AG09309 (cell line): ENCODE data around the gene ACSL4.
"Not testable (repeated sequence)": the region's sequence is repeated elsewhere in the genome, so short reads cannot be mapped to it uniquely, and the experiment has no call there.

ENCODE experiments used
- DNase-seq: peaks from one replicate; pipeline ENCODE4 v3.0.0-alpha.2; 2010; ENCODE audit warnings: low read depth
- H3K4me3 ChIP-seq: 2 replicates; pipeline ENCODE4 v1.5.1; 2011; ENCODE audit warnings: mild to moderate bottlenecking, low read depth, low read length, moderate library complexity; ENCODE audit not compliant: control insufficient read depth
- TF ChIP-seq, protein P1 (sequence below): IDR thresholded peaks from 2 replicates; pipeline ENCODE4 v1.5.1; 2011; ENCODE audit warnings: mild to moderate bottlenecking, low read depth, low read length, inconsistent platforms; ENCODE audit not compliant: insufficient read depth, control insufficient read depth; ENCODE audit errors: missing control alignments

The ACSL4 gene

DNA sequence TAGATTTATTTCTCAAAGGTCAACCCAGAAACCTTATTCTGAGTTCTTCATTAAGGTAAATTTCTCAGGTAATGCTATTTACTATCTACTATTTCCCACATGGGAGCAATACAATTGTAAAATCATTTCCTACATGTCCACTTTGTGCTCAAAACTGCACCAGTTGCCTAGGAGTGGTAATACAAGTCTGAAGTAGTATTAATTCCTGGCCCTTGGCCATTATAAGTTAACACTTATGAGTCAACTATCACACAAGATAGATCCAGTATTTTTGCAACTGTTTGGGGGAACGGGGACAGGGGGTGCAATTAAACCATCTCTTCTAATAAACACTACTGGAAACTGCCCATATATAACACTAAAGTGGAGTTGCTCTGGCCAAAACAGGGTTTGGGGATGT, 48.9 kb downstream of the ACSL4 start:
- TF ChIP-seq, protein P1, sequence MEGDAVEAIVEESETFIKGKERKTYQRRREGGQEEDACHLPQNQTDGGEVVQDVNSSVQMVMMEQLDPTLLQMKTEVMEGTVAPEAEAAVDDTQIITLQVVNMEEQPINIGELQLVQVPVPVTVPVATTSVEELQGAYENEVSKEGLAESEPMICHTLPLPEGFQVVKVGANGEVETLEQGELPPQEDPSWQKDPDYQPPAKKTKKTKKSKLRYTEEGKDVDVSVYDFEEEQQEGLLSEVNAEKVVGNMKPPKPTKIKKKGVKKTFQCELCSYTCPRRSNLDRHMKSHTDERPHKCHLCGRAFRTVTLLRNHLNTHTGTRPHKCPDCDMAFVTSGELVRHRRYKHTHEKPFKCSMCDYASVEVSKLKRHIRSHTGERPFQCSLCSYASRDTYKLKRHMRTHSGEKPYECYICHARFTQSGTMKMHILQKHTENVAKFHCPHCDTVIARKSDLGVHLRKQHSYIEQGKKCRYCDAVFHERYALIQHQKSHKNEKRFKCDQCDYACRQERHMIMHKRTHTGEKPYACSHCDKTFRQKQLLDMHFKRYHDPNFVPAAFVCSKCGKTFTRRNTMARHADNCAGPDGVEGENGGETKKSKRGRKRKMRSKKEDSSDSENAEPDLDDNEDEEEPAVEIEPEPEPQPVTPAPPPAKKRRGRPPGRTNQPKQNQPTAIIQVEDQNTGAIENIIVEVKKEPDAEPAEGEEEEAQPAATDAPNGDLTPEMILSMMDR, result no peak
- DNase-seq, result no peak
- no peak overlapping the region for H3K4me3 ChIP-seq

DNA sequence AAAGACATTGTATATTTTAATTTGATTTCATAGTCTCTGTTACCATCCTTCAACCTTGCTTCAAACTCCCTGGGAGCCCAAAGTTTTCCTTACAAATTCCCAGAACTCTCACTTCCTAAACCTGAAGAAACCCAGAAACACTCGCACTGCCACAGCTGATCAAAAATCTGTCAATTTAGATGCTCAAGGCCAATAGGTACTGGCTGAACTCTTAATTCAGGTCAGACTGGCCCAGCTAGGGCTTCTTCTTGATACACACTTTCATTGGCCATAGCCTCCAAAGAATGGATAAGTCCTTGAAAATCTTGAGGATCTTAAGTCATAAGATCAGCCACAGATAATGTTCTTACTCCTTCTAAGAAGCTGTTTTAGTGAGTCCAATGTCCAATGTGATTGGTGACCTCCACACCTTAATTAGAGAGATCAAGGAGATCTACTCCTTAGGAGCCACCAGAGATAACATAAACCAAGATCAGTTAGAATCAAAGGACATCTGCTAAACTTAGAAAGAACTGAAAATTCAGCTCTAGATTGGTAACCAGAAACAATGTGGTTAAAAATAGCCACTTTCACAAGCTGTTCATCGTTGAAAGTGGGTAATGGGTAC, 51.5 kb downstream of the ACSL4 start:
- H3K4me3 ChIP-seq, result no peak overlapping the region
- TF ChIP-seq, protein P1, result no peak
- no peak for DNase-seq

DNA sequence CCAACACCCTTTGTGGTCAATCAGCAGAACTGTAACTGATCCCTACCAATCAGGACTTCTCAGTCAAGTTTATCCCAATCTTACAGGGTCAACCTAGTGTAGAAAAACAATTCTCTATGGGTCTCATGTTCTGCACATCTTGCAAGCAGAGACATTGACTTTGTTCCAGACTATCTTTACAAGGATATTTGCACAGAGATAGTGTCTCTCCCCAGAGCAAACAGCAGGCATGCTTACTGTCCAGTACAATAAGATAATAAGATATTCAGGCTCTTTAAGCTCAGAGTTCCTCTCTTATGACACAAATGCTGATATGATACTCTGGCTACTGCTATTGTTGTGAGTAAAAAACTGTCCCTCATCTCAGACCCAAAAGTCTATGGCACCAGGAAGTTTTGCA, 53.2 kb downstream of the ACSL4 start:
- no peak overlapping the region for H3K4me3 ChIP-seq
- TF ChIP-seq, protein P1, result no peak
- no peak for DNase-seq

DNA sequence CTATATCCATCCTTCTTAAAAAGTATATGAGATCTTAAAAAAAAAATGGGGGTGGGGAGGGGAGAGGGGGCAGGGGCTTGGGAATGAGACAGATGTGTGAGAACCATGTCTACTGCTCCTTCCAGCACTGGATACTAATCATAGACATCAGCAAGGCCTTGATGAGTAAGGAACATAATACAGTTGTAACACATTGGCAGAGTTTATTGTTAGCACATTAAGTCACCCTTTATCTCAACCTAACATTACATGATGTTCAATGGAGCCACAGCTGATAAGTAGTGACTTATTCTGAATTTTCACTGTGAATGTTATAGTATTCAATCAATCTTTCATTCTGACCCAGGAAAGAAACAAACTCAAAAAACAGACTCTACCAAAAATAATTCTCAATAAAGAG, 60.8 kb downstream of the ACSL4 start:
- no peak overlapping the region for H3K4me3 ChIP-seq
- TF ChIP-seq, protein P1, result no peak
- no peak for DNase-seq

DNA sequence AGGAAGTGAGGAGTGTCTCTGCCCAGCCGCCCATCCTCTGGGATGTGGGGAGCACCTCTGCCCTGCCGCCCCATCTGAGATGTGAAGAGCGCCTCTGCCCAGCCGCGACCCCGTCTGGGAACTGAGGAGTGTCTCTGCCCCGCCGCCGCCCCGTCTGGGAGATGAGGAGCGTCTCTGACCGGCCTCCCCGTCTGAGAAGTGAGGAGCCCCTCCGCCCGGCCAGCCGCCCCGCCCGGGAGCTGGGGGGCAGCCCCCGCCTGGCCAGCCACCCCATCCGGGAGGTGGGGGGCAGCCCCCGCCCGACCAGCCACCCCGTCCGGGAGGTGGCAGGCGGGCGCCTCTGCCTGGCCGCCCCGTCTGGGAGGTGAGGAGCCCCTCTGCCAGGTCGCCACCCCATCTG, 61.9 kb downstream of the ACSL4 start:
- not testable (repeated sequence) for DNase-seq, H3K4me3 ChIP-seq

DNA sequence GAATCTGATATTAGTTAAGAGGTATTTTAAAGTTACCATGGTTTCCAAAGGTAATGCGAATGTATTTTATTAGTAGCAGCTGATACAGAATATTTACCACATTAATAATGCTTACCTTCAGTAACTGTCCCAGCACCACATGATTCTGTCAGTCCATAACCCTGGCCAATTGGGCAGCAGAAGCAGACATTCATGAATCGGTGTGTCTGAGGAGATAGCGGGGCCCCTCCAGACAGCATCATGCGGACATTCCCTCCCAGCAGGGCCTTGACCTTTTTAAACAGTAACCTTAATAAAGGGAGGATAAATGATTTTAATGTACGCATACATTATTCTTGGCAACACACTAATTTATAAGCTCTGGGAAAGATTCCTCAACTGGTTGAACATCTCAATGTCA, 65.1 kb downstream of the ACSL4 start:
- TF ChIP-seq, protein P1, result no peak
- DNase-seq, result no peak

DNA sequence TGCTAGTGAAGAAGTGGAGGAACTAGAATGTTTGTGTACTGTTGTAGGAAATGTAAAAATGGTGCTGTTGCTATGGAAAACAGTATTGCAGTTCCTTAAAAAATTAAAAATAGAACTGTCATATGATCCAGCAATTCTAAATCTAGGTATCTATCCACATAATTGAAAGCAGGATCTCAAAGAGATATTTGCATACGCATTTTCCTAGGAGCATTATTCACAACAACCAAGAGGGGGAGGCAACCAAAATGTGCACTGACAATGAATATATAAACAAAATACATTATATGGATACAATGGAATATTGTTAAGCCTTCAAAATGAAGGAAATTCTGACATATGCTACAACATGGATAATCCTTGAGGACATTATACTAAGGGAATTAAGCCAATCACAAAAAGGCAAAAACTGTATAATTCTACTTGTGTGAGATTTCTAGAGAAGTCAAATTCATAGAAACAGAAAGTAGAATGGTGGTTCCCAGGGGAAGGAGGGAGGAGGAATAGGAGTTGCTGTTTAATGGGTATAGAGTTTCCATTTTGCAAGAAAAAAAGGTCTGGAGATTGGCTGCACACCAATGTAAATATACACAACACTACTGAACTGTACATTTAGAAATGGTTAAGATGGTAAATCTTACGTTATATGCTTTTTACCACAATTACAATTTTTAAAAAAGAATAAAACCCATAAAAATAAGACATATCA, 72.5 kb downstream of the ACSL4 start:
- H3K4me3 ChIP-seq, result no peak overlapping the region
- TF ChIP-seq, protein P1, result no peak
- DNase-seq, result no peak

More for the DNA sequence above, 65.1 kb downstream of the ACSL4 start:
- no peak overlapping the region for H3K4me3 ChIP-seq
